Tibial artery (tissue), 4 donors: Measurements from ENCODE around the gene MPV17L.

ENCODE experiments used
- DNase-seq, 2 donors: peaks; one replicate each; pipeline ENCODE4 v3.0.0-alpha.2; 2019
- H3K27ac ChIP-seq, 2 donors: fragments of 200-600 bp; sonication (generic) in 1 of 2; 1 replicate in 1 of 2; 2 replicates in 1 of 2; pipeline ENCODE4 v1.5.1; 2018 to 2019; ENCODE audit warnings: mild to moderate bottlenecking in 1 of 2
- H3K27me3 ChIP-seq, 2 donors: fragments of 200-600 bp; sonication (generic) in 1 of 2; one replicate each; pipeline versions ENCODE4 v1.5.1 to v1.6.0; 2016 to 2019
- H3K36me3 ChIP-seq, 3 donors: fragments of 200-600 bp; sonication (generic) in 2 of 3; one replicate each; pipeline ENCODE4 v1.5.1; 2016 to 2019; ENCODE audit warnings: mild to moderate bottlenecking in 2 of 3
- H3K4me1 ChIP-seq, 4 donors: fragments of 200-600 bp; sonication (generic) in 2 of 4; 1 replicate in 3 of 4; 2 replicates in 1 of 4; pipeline ENCODE4 v1.5.1; 2016 to 2019
- H3K4me3 ChIP-seq, 2 donors: fragments of 200-600 bp; sonication (generic) in 1 of 2; 1 replicate in 1 of 2; 2 replicates in 1 of 2; pipeline ENCODE4 v1.5.1; 2018 to 2019; ENCODE audit warnings: mild to moderate bottlenecking in 2 of 2
- H3K9me3 ChIP-seq, 3 donors: fragments of 200-600 bp; sonication (generic) in 1 of 3; one replicate each; pipeline ENCODE4 v1.5.1; 2016 to 2019
- CTCF ChIP-seq, 2 experiments: fragments of 200-600 bp in 1 of 2; fragments of 450-650 bp in 1 of 2; IDR thresholded peaks; one replicate each; pipeline ENCODE4 v1.5.1; 2017 to 2019; ENCODE audit warnings: antibody characterized with exemption in 2 of 2, mild to moderate bottlenecking in 1 of 2, moderate library complexity in 1 of 2
- intact Hi-C: fragments of 100-400 bp; cut with DNase I; formaldehyde crosslinking; loops from one replicate; pipeline ENCODE4 v1.15.0; 2023; ENCODE audit warnings: low total_unique reads

MPV17L gene

GRCh38 chr16:15443753-15444152 is 48.2 kb downstream of the MPV17L start:
- H3K4me1 ChIP-seq = peaks cover 0 to 37% (median 9%) of the 10 kb centered on the region in 4 donors
- no peak overlapping the region for H3K4me3 ChIP-seq
- no peaks in the 10 kb centered on the region for H3K9me3 ChIP-seq
- intact Hi-C loops = no loop called here
- no peak for TF ChIP-seq CTCF (IDR thresholded peaks at IDR 0.05)
- no peak overlapping the region for H3K27ac ChIP-seq
- H3K27me3 ChIP-seq = no peaks in the 10 kb centered on the region
- H3K36me3 ChIP-seq = peaks cover 0 to 18% (median 17%) of the 10 kb centered on the region in 3 donors
- DNase-seq = peak in 1 of 2 donors; percentile 24

GRCh38 chr16:15444264-15444663 is 48.7 kb downstream of the MPV17L start:
- no peak for DNase-seq
- Histone ChIP-seq H3K4me3 (no peak overlapping the region), H3K4me1 (peaks cover 0 to 35% (median 9%) of the 10 kb centered on the region in 4 donors), H3K36me3 (peaks cover 0 to 20% (median 18%) of the 10 kb centered on the region in 3 donors), H3K27me3 (no peaks in the 10 kb centered on the region), H3K27ac (no peak overlapping the region), H3K9me3 (no peaks in the 10 kb centered on the region)
- intact Hi-C loops = no loop called here
- no peak for TF ChIP-seq CTCF (IDR thresholded peaks at IDR 0.05)

- no peak overlapping the region for H3K27ac ChIP-seq
- peaks cover 0 to 24% (median 7%) of the 10 kb centered on the region in 4 donors for H3K4me1 ChIP-seq
- no peaks in the 10 kb centered on the region for H3K9me3 ChIP-seq
- H3K4me3 ChIP-seq = no peak overlapping the region
- no peak for TF ChIP-seq CTCF (IDR thresholded peaks at IDR 0.05)
- peaks cover 0 to 20% (median 18%) of the 10 kb centered on the region in 3 donors for H3K36me3 ChIP-seq
- intact Hi-C loops = no loop called here
- no peaks in the 10 kb centered on the region for H3K27me3 ChIP-seq
- DNase-seq = no peak
These were observed 49.9 kb downstream of the MPV17L start for GRCh38 chr16:15445450-15445849.

GRCh38 chr16:15446901-15447300 is 51.3 kb downstream of the MPV17L start:
- no peak overlapping the region for H3K27ac ChIP-seq
- H3K4me1 ChIP-seq = peaks cover 0 to 18% (median 3%) of the 10 kb centered on the region in 4 donors

GRCh38 chr16:15450624-15451023 is 55.1 kb downstream of the MPV17L start:
- DNase-seq = peak; percentile 53 to 72
- no peak for TF ChIP-seq CTCF (IDR thresholded peaks at IDR 0.05)
- Histone ChIP-seq H3K27ac (peak overlapping the region in 1 of 2 donors; percentile 16), H3K4me3 (no peak overlapping the region), H3K27me3 (no peaks in the 10 kb centered on the region), H3K9me3 (no peaks in the 10 kb centered on the region), H3K36me3 (peaks cover 0 to 20% (median 15%) of the 10 kb centered on the region in 3 donors), H3K4me1 (peaks cover 0 to 9% (median 2%) of the 10 kb centered on the region in 4 donors)
- intact Hi-C loops = loop anchor here (5.0 kb wide), 1 partner anchor 48 kb away; no protein-coding TSS in a partner anchor

More at GRCh38 chr16:15446901-15447300, 51.3 kb downstream of the MPV17L start:
- Histone ChIP-seq H3K36me3 (peaks cover 0 to 20% (median 18%) of the 10 kb centered on the region in 3 donors), H3K9me3 (no peaks in the 10 kb centered on the region), H3K4me3 (no peak overlapping the region), H3K27me3 (no peaks in the 10 kb centered on the region)
- intact Hi-C loops = no loop called here
- DNase-seq = no peak
- no peak for TF ChIP-seq CTCF (IDR thresholded peaks at IDR 0.05)
